GM18507 (cell line): ENCODE measurements around the gene TERB1.

Source experiments
- DNase-seq: peaks from one replicate; pipeline ENCODE4 v3.0.0; 2011; ENCODE audit warnings: low read depth; ENCODE audit not compliant: insufficient read length; ENCODE audit errors: extremely low spot score
- FAIRE-seq: peaks from 2 replicates; lab custom pipeline; 2011; peaks lifted over from hg19 to GRCh38; lab: Jason Lieb, UNC

TERB1 gene

DNA sequence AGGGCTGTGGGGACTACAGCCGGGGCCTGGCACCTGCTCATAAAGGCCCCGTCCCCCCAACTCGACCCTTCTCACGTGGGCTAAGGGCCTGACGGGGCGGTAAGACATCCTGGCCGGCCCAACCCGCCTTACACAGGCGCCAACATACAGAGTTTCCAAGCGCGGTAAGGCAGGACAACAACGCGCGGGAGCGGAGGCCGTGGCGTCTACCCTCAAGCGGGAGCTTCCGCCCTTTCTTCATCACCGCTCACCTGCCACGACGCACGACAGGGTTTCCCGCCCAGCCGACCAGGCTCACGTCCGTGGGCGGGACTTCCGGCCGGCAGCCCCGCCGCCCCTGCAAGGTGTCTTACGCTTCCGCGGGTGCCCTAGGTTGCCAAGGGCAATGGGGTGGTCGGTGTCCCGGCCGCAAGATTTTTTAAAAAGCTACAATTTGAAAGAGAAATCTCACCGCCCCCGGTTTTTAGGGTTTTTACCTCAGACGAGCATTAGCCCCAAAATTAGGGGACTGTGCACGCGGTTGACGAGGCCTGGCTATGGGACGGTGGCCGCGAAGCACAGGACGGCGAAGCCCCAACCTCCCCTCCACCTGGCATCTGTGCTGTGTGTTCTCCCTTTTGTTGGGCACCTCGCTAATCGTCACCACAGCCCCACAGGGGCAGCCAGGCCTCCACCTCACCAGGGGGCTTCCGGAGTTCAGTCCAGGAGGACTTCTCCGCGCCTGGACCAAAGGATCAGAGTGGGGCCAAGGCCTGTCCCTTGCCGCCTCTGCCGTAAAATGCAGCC lies at the start of gene TERB1:
Gene TERB1 (minus strand): TSS at position 265 of the 786 bp plus-strand sequence. CDS start 4,786 bp downstream, outside the sequence.
- DNase-seq: no peak
- no peak for FAIRE-seq

GRCh38 chr16:66850115-66850815 lies 48.9 kb upstream of the TERB1 start:
- DNase-seq: no peak
- FAIRE-seq: no peak

DNA sequence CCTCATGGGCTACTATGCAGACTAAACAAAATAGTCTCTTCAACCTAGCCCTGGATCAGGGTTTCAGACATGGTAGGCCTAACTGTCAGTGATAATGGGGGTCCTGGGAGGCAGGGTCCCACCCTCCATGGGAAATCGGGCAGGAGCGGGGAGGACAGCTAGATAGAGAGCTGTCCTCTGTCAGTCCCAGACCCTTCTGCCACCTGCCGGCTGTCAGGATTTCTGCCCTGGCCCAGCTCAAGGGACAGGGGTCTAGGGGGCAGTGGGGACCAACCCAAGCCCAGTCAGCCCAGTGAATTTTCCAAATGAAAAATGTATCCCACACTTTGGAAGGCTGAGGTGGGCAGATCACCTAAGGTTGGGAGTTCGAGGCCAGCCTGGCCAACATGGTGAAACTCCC lies 48.2 kb upstream of the TERB1 start:
- FAIRE-seq: no peak
- DNase-seq: no peak

DNA sequence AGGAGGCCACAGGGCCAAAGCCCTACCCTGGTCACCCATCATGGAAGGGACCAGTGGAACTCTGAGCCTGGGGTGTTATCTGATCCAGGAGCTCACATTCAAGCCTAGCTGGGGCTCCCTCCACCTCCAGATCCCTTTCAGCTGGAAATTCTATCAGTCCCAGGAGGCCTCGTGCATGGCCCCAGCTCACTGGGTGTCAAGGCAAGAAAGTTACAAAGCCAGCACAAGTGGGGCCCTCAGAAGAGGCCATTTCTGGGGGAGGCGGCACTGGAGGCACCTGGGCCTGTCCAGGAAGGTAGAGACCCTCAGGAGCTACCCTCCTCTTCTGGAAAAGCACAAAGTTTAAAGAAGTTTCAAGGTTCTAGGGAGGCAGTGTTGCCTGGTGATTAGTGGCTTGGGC lies 47.6 kb upstream of the TERB1 start:
- FAIRE-seq: no peak
- DNase-seq: no peak

GRCh38 chr16:66848172-66848571 lies 46.8 kb upstream of the TERB1 start:
- FAIRE-seq: no peak
- no peak for DNase-seq

- no peak for DNase-seq
- no peak for FAIRE-seq
These were observed 46.2 kb upstream of the TERB1 start for GRCh38 chr16:66847533-66848067.

- no peak for DNase-seq
- no peak for FAIRE-seq
These were observed 45.4 kb upstream of the TERB1 start for GRCh38 chr16:66846831-66847230.

DNA sequence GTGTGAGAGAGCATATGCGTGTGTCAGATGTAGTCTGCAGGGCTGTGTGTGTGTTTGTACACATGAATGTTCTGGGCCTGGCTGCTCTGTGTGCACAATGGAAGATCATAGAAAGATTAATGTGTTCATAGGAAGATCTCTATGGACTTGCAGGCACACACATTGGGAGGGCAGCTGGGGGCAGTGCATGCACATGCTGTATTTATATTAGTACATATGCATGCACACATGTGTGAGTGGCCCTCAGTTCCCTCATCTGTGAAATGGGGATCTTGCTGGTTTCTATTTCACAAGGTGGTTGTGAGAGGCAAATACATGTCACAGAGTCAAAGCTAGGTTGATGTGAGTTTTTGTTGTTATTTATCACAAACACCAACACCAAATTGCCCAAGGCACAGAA lies 44.9 kb upstream of the TERB1 start:
- DNase-seq (no peak), FAIRE-seq (no peak)

- DNase-seq: no peak
- no peak for FAIRE-seq
These were observed 44.4 kb upstream of the TERB1 start for GRCh38 chr16:66845791-66846221.

DNA sequence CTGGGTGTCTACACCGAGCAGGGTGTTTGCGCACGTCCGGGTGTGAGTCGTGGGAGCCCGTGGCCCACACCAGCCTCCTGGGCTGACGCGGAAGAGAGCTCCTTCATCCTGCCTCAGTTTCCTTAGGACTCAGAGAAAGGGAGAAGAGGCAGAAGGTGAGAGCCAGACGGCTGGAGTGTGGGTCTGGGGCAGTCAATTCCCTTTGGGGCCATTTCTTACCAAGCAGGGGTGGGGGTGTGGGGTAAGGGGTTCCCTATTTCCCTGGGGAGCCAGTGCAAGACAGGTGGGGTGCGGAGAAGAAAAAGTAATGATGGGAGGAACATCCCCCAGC lies 43.7 kb upstream of the TERB1 start:
- DNase-seq (no peak), FAIRE-seq (no peak)

DNA sequence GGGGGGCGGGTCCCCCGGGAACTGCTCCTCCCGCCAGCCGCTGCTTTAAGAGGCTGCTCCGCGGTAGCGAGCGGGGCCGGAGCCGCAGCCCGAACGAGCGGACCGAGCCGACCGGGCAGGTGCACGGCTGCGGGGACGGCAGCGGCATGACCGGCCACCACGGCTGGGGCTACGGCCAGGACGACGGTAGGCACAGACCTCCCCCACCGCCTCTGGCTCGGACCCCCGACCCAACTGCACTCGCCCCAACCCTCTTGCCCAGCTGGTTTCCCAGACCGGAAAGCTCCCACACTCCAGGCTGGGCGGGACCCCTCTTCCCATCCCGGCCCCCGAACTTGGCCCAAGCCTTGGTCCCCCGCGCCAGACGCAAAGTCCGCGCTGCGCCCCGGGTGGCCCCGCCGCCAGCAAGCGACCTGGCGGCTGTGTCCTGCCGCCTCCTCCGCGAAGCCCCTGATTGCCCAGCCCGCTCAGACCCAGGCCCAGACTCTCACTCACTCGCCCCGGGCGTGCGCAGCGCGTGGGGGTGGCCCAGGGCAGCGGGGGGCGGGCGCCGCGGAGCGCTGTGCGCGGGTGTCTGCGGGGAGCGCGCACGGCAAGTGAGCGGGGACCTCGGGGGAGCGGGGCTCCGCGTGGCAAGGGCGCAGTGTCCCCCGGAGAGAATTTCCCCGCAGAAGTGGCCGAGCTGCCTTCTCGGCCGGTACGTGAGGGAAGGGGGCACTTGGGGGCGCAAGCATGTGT lies 43.1 kb upstream of the TERB1 start, which contains the start of gene CA7:
Gene CA7 (plus strand): TSS at position 73 of the 738 bp plus-strand sequence. CDS start 74 bp downstream, at position 147.
- FAIRE-seq: no peak

GRCh38 chr16:66844009-66844341 lies 42.6 kb upstream of the TERB1 start:
- DNase-seq: no peak
- no peak for FAIRE-seq

More for the DNA sequence above, 43.1 kb upstream of the TERB1 start, which contains the start of gene CA7:
- no peak for DNase-seq

- FAIRE-seq (no peak), DNase-seq (no peak)
These were observed 41.8 kb upstream of the TERB1 start for GRCh38 chr16:66843191-66843590.

- no peak for DNase-seq
These were observed 41.4 kb upstream of the TERB1 start for GRCh38 chr16:66842765-66843164.

DNA sequence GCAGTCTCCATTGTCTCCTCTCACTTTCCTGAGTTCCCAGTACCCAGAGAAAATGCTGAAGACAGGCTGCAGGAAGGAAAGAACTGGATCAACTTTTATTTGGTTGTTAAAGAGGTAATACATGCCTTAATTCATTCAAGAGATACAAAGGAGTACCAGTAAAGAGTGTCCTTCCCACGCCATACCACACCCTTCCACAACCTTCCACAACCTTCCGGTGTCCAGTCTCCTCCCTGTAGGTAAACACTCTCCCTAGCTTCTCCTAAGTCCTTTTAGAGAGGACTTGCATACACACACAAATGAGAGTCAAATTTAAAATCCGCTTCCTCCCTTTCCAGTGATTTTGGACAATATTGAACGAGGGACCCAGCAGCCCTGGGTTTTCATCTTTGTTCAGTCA lies 40.0 kb upstream of the TERB1 start:
- DNase-seq (no peak), FAIRE-seq (no peak)

More at GRCh38 chr16:66842765-66843164, 41.4 kb upstream of the TERB1 start:
- no peak for FAIRE-seq

DNA sequence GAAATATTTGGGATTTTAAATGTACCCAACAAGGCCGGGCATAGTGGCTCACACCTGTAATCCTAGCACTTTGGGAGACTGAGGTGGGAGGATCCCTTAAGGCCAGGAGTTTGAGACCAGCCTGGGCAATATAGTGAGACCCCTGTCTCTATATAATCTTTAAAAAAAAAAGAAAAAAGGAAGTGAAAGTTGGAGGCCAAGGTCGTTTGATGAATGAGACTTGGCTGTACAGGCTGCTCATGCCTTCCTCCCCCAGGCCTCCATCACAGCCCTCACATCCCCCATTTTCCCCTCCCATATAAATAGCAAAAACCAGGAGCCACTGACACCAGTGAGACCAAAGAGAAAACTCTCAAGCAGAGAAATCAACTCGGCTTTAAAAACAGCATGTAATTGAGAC lies 39.5 kb upstream of the TERB1 start:
- no peak for FAIRE-seq
- DNase-seq: no peak

DNA sequence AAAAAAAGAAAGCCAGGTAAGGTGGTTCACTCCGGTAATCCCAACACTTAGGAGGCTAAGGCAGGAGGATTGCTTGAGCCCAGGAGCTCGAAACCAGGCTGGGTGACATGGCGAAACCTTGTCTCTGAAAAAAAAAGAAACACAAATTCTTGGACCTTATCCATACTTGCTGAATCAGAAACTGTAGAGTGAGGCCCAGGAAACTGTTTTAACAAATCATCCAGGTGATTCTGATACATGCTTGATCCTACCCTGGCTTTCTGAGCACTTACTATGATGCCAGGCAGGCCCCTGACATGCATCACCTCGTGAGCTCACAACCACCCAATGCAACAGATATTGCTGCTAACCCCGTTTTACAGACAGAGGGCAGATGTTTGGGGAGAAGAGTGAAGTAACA lies 33.4 kb upstream of the TERB1 start:
- no peak for FAIRE-seq

GRCh38 chr16:66832661-66833305 lies 31.4 kb upstream of the TERB1 start:
- FAIRE-seq: no peak
- DNase-seq: no peak

More for the DNA sequence above, 33.4 kb upstream of the TERB1 start:
- no peak for DNase-seq

DNA sequence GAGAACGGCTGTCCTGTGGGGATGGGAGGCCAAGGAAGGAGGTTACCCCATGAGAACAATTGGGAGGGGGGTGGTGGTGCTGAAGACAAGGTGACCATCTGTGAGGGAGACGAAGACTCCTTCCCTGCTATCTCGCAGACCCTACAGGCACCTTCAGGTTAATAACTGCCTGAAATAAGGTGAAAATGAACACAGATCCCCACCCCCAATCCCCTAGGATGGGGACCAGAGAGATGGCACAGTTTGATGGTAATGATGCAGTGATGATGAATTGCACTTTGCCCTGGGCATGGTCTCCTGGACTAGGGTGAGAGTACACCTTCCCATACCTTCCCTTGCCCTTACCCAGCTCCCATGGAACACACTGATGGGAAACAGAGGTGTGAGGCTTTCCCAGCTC lies 30.8 kb upstream of the TERB1 start:
- FAIRE-seq (no peak), DNase-seq (no peak)
